Body of pancreas (tissue), 4 donors: Measurements from ENCODE around the gene CTLA4. TPM values are rescaled to one million over a fixed set of nuclear protein-coding genes. Genes with fewer than 3 reads are reported as not detected.

Experiments used
- ATAC-seq: fragments of 150-250 bp; one replicate; pipeline ENCODE4 v1.9.1; 2016
- DNase-seq, 4 donors: peaks; one replicate each; pipeline ENCODE4 v3.0.0-alpha.2; 2019
- H3K27ac ChIP-seq, 4 donors: fragments of 200-600 bp; sonication (generic); 1 replicate in 3 of 4; 2 replicates in 1 of 4; pipeline versions ENCODE4 v1.5.1 to v1.6.1; 2016 to 2019; ENCODE audit warnings: mild to moderate bottlenecking in 1 of 4, mixed read lengths in 1 of 4, moderate library complexity in 1 of 4
- H3K27me3 ChIP-seq, 2 donors: fragments of 200-600 bp; sonication (generic); one replicate each; pipeline ENCODE4 v1.6.0; 2016; ENCODE audit warnings: mild to moderate bottlenecking in 1 of 2
- H3K36me3 ChIP-seq, 2 donors: fragments of 200-600 bp; sonication (generic); replicated peaks in 1 of 2; 2 replicates each; pipeline ENCODE4 v1.5.1; 2016; ENCODE audit warnings: low read depth in 2 of 2; ENCODE audit not compliant: insufficient read depth in 1 of 2
- H3K4me1 ChIP-seq: fragments of 200-600 bp; sonication (generic); one replicate; pipeline ENCODE4 v1.6.0; 2016
- H3K4me3 ChIP-seq, 2 donors: fragments of 200-600 bp; sonication (generic); 1 replicate in 1 of 2; 2 replicates in 1 of 2; pipeline ENCODE4 v1.5.1; 2016 to 2019
- H3K9me3 ChIP-seq, 3 donors: fragments of 200-600 bp; sonication (generic); 1 replicate in 2 of 3; 2 replicates in 1 of 3; pipeline ENCODE4 v1.5.1; 2016
- CTCF ChIP-seq, 7 experiments: fragments of 450-650 bp in 4 of 7; fragments of 200-600 bp in 3 of 7; sonication (generic) in 3 of 7; IDR thresholded peaks; one replicate each; pipeline ENCODE4 v1.5.1; 2016 to 2019; ENCODE audit warnings: antibody characterized with exemption in 7 of 7
- POLR2A ChIP-seq, 3 donors: fragments of 450-650 bp; IDR thresholded peaks; one replicate each; pipeline ENCODE4 v1.6.1; 2016; ENCODE audit warnings: antibody characterized with exemption in 3 of 3, mild to moderate bottlenecking in 2 of 3
- WGBS, 2 donors: methylation state at CpG; one replicate each; pipeline ENCODE4 v1.1.5; 2017; 5-methylcytosine and 5-hydroxymethylcytosine counted together
- intact Hi-C: fragments of 100-400 bp; cut with DNase I; formaldehyde crosslinking; loops from one replicate; pipeline ENCODE4 v1.15.1; 2023
- total RNA-seq, 2 donors: library from RNA; depleted of rRNA; stranded (reverse); fragments of >200 nt; gene quantifications; one replicate each; pipeline ENCODE4 v1.1.0, GENCODE V29; 2016

The CTLA4 gene
- total RNA-seq, 2 donors from 2014 or later, result not detected

DNA sequence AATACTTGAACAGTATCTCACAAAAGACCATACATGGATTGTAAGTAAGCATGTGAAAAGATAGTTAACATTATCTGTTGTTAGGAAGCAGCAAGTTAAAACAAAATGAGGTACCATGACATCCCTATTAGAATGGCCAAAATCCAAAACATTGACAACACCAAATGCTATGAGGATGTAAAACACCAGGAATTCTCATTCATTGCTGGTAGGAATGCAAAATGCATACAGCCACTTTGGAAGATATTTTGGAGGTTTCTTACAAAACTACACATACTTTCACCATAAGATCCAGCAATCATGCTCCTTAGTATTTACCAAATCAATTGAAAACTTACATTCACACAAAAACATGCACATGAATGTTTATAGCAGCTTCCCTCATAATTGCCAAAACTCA, 38.1 kb downstream of the CTLA4 start:
- DNase-seq, result no peak
- TF ChIP-seq POLR2A (IDR thresholded peaks at IDR 0.05), result no peak
- Histone ChIP-seq H3K27ac (no peak overlapping the region), H3K4me1 (peaks cover 23% of the 10 kb centered on the region), H3K27me3 (no peaks in the 10 kb centered on the region), H3K36me3 (no peaks in the 10 kb centered on the region), H3K4me3 (no peak overlapping the region), H3K9me3 (peaks cover 0 to 5% (median 0%) of the 10 kb centered on the region in 3 donors)
- intact Hi-C loops, result no loop called here
- ATAC-seq, result no peak

DNA sequence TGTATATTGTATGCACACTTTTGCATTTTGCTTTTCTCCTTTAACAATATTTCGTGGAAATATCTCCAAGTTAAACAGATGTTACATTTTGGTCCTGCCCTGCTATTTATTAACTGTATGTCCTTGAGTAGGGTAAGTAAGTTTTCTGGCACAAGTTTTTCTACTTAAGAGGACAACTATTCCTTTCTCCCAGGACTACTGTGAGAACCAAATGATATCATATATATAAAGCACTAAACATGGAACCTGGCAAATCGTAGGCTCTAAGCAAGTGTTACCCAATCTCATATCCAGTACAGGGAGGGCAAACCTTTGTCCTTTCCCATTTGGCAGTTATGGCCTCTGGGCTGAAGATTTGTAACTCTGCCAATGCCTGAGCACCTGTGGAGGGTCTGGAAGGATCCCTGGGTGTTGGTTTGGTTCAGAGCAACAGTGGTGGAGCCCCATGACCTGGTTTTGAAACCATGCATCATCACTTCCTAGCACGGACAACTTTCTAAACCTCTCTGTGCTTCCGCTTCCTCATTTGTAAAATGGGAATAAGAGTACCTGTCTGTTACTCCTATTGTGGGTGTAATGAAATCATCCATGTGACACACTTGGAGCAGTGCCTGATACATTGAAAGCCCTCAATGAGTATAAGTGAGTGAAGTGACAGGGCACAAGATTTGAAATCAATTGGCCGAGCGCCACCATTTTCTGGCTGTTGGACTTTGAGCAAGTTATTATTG, 40.7 kb downstream of the CTLA4 start:
- 43 to 56% methylated on average over 6 of the region's 6 CpGs for WGBS, 2 donors
- ATAC-seq (peak; percentile 22), DNase-seq (peak; percentile 23 to 63 (median 46))
- H3K4me1 ChIP-seq, result peaks cover 23% of the 10 kb centered on the region
- TF ChIP-seq CTCF (IDR thresholded peaks at IDR 0.05), result no peak
- no peak for TF ChIP-seq POLR2A (IDR thresholded peaks at IDR 0.05)
- H3K27me3 ChIP-seq, result no peaks in the 10 kb centered on the region
- H3K36me3 ChIP-seq, result no peaks in the 10 kb centered on the region
- H3K9me3 ChIP-seq, result no peaks in the 10 kb centered on the region
- intact Hi-C loops, result no loop called here
- peak overlapping the region in 1 of 4 donors; percentile 44 for H3K27ac ChIP-seq
- no peak overlapping the region for H3K4me3 ChIP-seq

DNA sequence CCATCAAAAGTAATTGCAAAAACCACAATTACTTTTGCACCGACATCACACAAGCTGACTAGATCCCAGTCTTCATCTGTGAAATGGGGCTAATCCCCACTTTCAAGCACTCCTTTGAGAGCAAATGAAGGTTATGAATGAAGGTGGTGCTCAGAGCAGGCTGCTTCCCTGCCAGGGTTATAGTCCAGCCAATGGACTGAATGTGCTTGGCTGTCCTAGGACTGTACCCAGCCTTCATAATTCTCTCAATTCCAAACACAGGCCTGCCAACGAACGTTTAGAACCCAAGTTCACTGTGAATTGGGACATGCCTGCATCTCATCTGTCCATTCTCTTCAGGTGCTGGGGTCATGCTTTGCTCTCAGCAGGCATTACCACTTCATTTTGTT, 41.2 kb downstream of the CTLA4 start:
- no peaks in the 10 kb centered on the region for H3K36me3 ChIP-seq
- WGBS, 2 donors, result 17 to 20% methylated on average over 3 of the region's 3 CpGs
- no peak for DNase-seq
- intact Hi-C loops, result no loop called here
- no peak for TF ChIP-seq CTCF (IDR thresholded peaks at IDR 0.05)
- TF ChIP-seq POLR2A (IDR thresholded peaks at IDR 0.05), result no peak
- H3K4me3 ChIP-seq, result no peak overlapping the region
- no peaks in the 10 kb centered on the region for H3K27me3 ChIP-seq
- H3K9me3 ChIP-seq, result no peaks in the 10 kb centered on the region
- H3K27ac ChIP-seq, result peak overlapping the region in 1 of 4 donors; percentile 44
- peaks cover 23% of the 10 kb centered on the region for H3K4me1 ChIP-seq
- ATAC-seq, result peak; percentile 21

- H3K27me3 ChIP-seq, result no peaks in the 10 kb centered on the region
- no peaks in the 10 kb centered on the region for H3K9me3 ChIP-seq
- intact Hi-C loops, result no loop called here
- DNase-seq, result peak; percentile 19 to 59 (median 34)
- H3K36me3 ChIP-seq, result no peaks in the 10 kb centered on the region
- TF ChIP-seq POLR2A (IDR thresholded peaks at IDR 0.05) (no peak), CTCF (IDR thresholded peaks at IDR 0.05) (peak; percentile 23 to 81 (median 77))
- H3K4me3 ChIP-seq, result no peak overlapping the region
- ATAC-seq, result peak; percentile 75
- peak overlapping the region in 1 of 4 donors; percentile 44 for H3K27ac ChIP-seq
- peaks cover 23% of the 10 kb centered on the region for H3K4me1 ChIP-seq
- WGBS, 2 donors, result 8 to 10% methylated on average over 8 of the region's 8 CpGs
Measured at GRCh38 chr2:203909261-203909967, 41.8 kb downstream of the CTLA4 start.

DNA sequence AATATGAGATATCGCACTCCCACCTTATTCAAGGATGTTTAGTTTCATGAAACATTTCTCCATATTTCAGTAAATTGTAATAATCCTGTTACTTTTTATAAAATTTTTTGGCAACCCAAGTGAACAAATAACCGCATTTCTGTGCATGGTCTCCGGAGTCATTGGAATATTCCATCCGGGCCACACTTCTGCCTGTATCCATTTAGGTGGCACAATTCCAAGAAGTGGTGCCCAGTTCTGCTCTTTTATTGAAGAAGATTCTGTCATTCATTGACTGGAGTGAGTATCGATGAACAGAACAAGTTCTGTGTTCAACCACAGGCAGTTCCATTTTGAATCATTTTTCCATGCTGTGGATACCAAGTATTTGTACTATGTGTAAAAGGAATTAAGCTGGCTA, 42.4 kb downstream of the CTLA4 start:
- no peaks in the 10 kb centered on the region for H3K9me3 ChIP-seq
- no peak overlapping the region for H3K4me3 ChIP-seq
- WGBS, 2 donors, result 16 to 25% methylated on average over 5 of the region's 5 CpGs
- no peaks in the 10 kb centered on the region for H3K27me3 ChIP-seq
- TF ChIP-seq CTCF (IDR thresholded peaks at IDR 0.05), result no peak
- no peak for TF ChIP-seq POLR2A (IDR thresholded peaks at IDR 0.05)
- no peaks in the 10 kb centered on the region for H3K36me3 ChIP-seq
- ATAC-seq (peak; percentile 14), DNase-seq (no peak)
- peaks cover 23% of the 10 kb centered on the region for H3K4me1 ChIP-seq
- peak overlapping the region in 1 of 4 donors; percentile 44 for H3K27ac ChIP-seq
- intact Hi-C loops, result no loop called here
